ENCODE data around the gene ARHGEF1.

DNA sequence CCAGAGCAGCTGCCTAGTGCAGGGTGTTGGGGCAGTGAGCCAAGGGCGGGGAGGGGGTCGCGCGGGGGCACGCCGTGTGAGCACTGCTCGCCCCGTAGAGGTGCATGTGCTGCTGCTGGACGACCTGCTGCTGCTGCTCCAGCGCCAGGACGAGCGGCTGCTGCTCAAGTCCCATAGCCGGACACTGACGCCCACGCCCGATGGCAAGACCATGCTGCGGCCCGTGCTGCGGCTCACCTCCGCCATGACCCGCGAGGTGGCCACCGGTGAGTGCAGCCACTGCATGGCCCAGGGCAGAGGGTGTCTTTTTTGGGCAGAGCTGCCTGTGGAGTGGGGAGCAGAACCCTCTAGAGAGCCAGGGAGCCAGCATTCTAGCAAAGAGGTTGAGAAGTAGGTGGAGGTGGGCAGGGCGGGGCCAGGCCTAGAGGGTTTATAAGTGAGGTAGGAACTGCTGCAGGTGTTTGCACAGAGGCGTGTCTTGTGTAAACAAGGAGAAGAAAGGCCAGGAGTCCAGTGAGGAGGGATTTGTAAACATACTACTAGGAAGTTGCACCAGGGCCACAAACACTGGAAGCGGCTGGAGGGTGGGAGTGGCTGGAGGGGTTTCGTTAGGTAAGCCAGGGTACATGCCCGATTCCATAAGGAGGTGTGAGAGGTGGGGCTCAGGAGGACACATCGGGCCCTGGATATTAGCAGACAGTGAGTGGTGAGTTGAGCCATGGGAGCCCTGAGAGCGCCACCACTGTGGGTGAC, 21.3 kb downstream of the ARHGEF1 start:
- TF ChIP-seq, protein P1, sequence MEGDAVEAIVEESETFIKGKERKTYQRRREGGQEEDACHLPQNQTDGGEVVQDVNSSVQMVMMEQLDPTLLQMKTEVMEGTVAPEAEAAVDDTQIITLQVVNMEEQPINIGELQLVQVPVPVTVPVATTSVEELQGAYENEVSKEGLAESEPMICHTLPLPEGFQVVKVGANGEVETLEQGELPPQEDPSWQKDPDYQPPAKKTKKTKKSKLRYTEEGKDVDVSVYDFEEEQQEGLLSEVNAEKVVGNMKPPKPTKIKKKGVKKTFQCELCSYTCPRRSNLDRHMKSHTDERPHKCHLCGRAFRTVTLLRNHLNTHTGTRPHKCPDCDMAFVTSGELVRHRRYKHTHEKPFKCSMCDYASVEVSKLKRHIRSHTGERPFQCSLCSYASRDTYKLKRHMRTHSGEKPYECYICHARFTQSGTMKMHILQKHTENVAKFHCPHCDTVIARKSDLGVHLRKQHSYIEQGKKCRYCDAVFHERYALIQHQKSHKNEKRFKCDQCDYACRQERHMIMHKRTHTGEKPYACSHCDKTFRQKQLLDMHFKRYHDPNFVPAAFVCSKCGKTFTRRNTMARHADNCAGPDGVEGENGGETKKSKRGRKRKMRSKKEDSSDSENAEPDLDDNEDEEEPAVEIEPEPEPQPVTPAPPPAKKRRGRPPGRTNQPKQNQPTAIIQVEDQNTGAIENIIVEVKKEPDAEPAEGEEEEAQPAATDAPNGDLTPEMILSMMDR (IDR thresholded peaks at IDR 0.05): no peak
- no peak for TF ChIP-seq POLR2A (IDR thresholded peaks at IDR 0.05)
